WTC11 (cell line): Measurements from ENCODE around the gene CDC5L. TPM values are rescaled to one million over a fixed set of nuclear protein-coding genes. Genes with fewer than 3 reads are reported as not detected.

Source experiments
- ATAC-seq: fragments of 200-7000 bp; cut with Tn5 transposase; 2 replicates; pipeline ENCODE4 v1.10.0; 2021; ENCODE audit warnings: mild to moderate bottlenecking, moderate library complexity
- CTCF ChIA-PET: fragments of 300-600 bp; sonication (Branson Sonifier 250); formaldehyde crosslinking; loops from one replicate; lab custom pipeline; 2021; ENCODE audit warnings: antibody characterized with exemption; lab: Charles Lee
- POLR2A ChIA-PET: fragments of 350-600 bp; sonication (Branson Sonifier 250); formaldehyde crosslinking; loops from one replicate; lab custom pipeline; 2021; ENCODE audit warnings: antibody characterized with exemption; lab: Charles Lee
- DNase-seq: peaks from one replicate; pipeline ENCODE4 v3.0.0; 2021; ENCODE audit warnings: low spot score
- H3K27ac Mint-ChIP-seq: 2 replicates; pipeline ENCODE4 v1.8.0; 2021; ENCODE audit warnings: mixed read lengths
- H3K27me3 Mint-ChIP-seq: 2 replicates; pipeline ENCODE4 v1.8.0; 2021; ENCODE audit warnings: low read depth, mild to moderate bottlenecking, moderate library complexity, mixed read lengths
- H3K36me3 Mint-ChIP-seq: 2 replicates; pipeline ENCODE4 v1.8.0; 2021; ENCODE audit warnings: mixed read lengths
- H3K4me1 Mint-ChIP-seq: 2 replicates; pipeline ENCODE4 v1.8.0; 2022; ENCODE audit warnings: mixed read lengths
- H3K4me3 Mint-ChIP-seq: 2 replicates; pipeline ENCODE4 v1.8.0; 2021; ENCODE audit warnings: mild to moderate bottlenecking, moderate library complexity, mixed read lengths
- H3K9me3 Mint-ChIP-seq: 2 replicates; pipeline ENCODE4 v1.8.0; 2021; ENCODE audit warnings: mixed read lengths
- AFF4 ChIP-seq: sonication (generic); formaldehyde crosslinking; IDR thresholded peaks from 2 replicates; pipeline ENCODE4 v1.8.1; 2023; ENCODE audit warnings: mild to moderate bottlenecking, missing genetic modification reagents, borderline replicate concordance
- ATF6 ChIP-seq: sonication (generic); formaldehyde crosslinking; IDR thresholded peaks from 2 replicates; pipeline ENCODE4 v1.8.1; 2023; ENCODE audit warnings: mild to moderate bottlenecking, missing genetic modification reagents
- CREM ChIP-seq: sonication (generic); formaldehyde crosslinking; IDR thresholded peaks from 2 replicates; pipeline ENCODE4 v1.8.1; 2022; ENCODE audit warnings: mild to moderate bottlenecking, missing genetic modification reagents, moderate library complexity
- HMGA2 ChIP-seq: fragments of 250-450 bp; sonication (Bioruptor Pico); IDR thresholded peaks from 2 replicates; pipeline ENCODE4 v1.4.0; 2021; ENCODE audit warnings: mild to moderate bottlenecking, moderate library complexity
- IRF1 ChIP-seq: sonication (generic); formaldehyde crosslinking; IDR thresholded peaks from 2 replicates; pipeline ENCODE4 v1.8.0; 2023; ENCODE audit warnings: missing genetic modification reagents
- IRF2 ChIP-seq: sonication (generic); formaldehyde crosslinking; IDR thresholded peaks from 2 replicates; pipeline ENCODE4 v1.8.0; 2022; ENCODE audit warnings: low read depth, missing genetic modification reagents, borderline replicate concordance
- MLX ChIP-seq: sonication (generic); formaldehyde crosslinking; IDR thresholded peaks from 2 replicates; pipeline ENCODE4 v1.8.1; 2023; ENCODE audit warnings: mild to moderate bottlenecking, missing genetic modification reagents, moderate library complexity
- PRDM15 ChIP-seq: sonication (generic); formaldehyde crosslinking; IDR thresholded peaks from 2 replicates; pipeline ENCODE4 v1.8.0; 2022; ENCODE audit warnings: missing genetic modification reagents
- SMAD4 ChIP-seq: sonication (generic); formaldehyde crosslinking; IDR thresholded peaks from 2 replicates; pipeline ENCODE4 v1.8.0; 2022; ENCODE audit warnings: mild to moderate bottlenecking, missing genetic modification reagents
- TEAD1 ChIP-seq: sonication (generic); formaldehyde crosslinking; IDR thresholded peaks from 2 replicates; pipeline ENCODE4 v1.8.0; 2022; ENCODE audit warnings: mild to moderate bottlenecking, missing genetic modification reagents
- TP53 ChIP-seq: sonication (generic); formaldehyde crosslinking; IDR thresholded peaks from 2 replicates; pipeline ENCODE4 v1.8.1; 2023; ENCODE audit warnings: mild to moderate bottlenecking, missing genetic modification reagents
- USF1 ChIP-seq: sonication (generic); formaldehyde crosslinking; IDR thresholded peaks from 2 replicates; pipeline ENCODE4 v1.8.0; 2022; ENCODE audit warnings: mild to moderate bottlenecking, missing genetic modification reagents
- ZBTB21 ChIP-seq: sonication (generic); formaldehyde crosslinking; IDR thresholded peaks from 2 replicates; pipeline ENCODE4 v1.8.1; 2023; ENCODE audit warnings: mild to moderate bottlenecking, missing genetic modification reagents, borderline replicate concordance
- ZMAT4 ChIP-seq: fragments of 250-450 bp; sonication (Bioruptor Pico); IDR thresholded peaks from 2 replicates; pipeline ENCODE4 v1.9.0; 2021; ENCODE audit warnings: mild to moderate bottlenecking
- ZNF138 ChIP-seq: sonication (generic); formaldehyde crosslinking; conservative IDR thresholded peaks from 2 replicates; pipeline ENCODE4 v1.8.1; 2022; ENCODE audit warnings: mild to moderate bottlenecking, moderate library complexity, missing genetic modification reagents
- ZNF423 ChIP-seq: fragments of 250-450 bp; sonication (Bioruptor Pico); IDR thresholded peaks from 2 replicates; pipeline ENCODE4 v2.1.2; 2022; ENCODE audit warnings: mild to moderate bottlenecking, moderate library complexity
- ZNF425 ChIP-seq: fragments of 250-450 bp; sonication (Bioruptor Pico); conservative IDR thresholded peaks from 2 replicates; pipeline ENCODE4 v1.9.0; 2021; ENCODE audit warnings: mild to moderate bottlenecking
- ZNF532 ChIP-seq: fragments of 250-450 bp; sonication (Bioruptor Pico); IDR thresholded peaks from 2 replicates; pipeline ENCODE4 v1.9.0; 2021; ENCODE audit warnings: mild to moderate bottlenecking, borderline replicate concordance
- total RNA-seq: library from RNA; stranded (reverse); gene quantifications from 3 replicates; pipeline ENCODE4 v1.2.3, GENCODE V29; 2021

The CDC5L gene
- total RNA-seq, 1 experiment from 2014 or later = 23.5 TPM

- no peak overlapping the region for H3K27ac Mint-ChIP-seq
- ChIA-PET POLR2A (interaction anchor here (0.5 to 1.2 kb wide), 3 partner anchors 72 to 1907 kb away, joined by 3 read pairs; partner anchors contain the start of gene TMEM151B), CTCF (interaction anchor here (0.7 to 3.2 kb wide), 6 partner anchors 29 to 107 kb away, joined by 3 to 18 read pairs (median 8); partner anchors contain the start of genes AARS2 and TMEM151B)
- no peak for DNase-seq
- H3K4me1 Mint-ChIP-seq = peaks cover 12% of the 10 kb centered on the region
- H3K4me3 Mint-ChIP-seq = peak overlapping the region; percentile 41
- peaks cover 28% of the 10 kb centered on the region for H3K27me3 Mint-ChIP-seq
- ATAC-seq = no peak
- H3K36me3 Mint-ChIP-seq = no peaks in the 10 kb centered on the region
- no peaks in the 10 kb centered on the region for H3K9me3 Mint-ChIP-seq
- TF ChIP-seq PRDM15 (CRISPR knock-in tag) = no peak
- no peak for TF ChIP-seq IRF1 (CRISPR knock-in tag)
- TF ChIP-seq SMAD4 (CRISPR knock-in tag) = no peak
- TF ChIP-seq TP53 (CRISPR knock-in tag) = no peak
- TF ChIP-seq ZNF423 (CRISPR knock-in tag) = no peak
- no peak for TF ChIP-seq MLX (CRISPR knock-in tag)
- no peak for TF ChIP-seq TEAD1 (CRISPR knock-in tag)
- no peak for TF ChIP-seq CREM (CRISPR knock-in tag)
- TF ChIP-seq AFF4 = no peak
- no peak for TF ChIP-seq ZNF425 (CRISPR knock-in tag)
- TF ChIP-seq HMGA2 = no peak
- TF ChIP-seq ZNF138 (CRISPR knock-in tag) = no peak
- TF ChIP-seq USF1 (CRISPR knock-in tag) = no peak
- TF ChIP-seq ZBTB21 (CRISPR knock-in tag) = no peak
- TF ChIP-seq IRF2 (CRISPR knock-in tag) = no peak
- no peak for TF ChIP-seq ZMAT4 (CRISPR knock-in tag)
- no peak for TF ChIP-seq ZNF532 (CRISPR knock-in tag)
- TF ChIP-seq ATF6 (CRISPR knock-in tag) = no peak
- TF ChIP-seq, all 79 proteins: peak for 0
Measured at GRCh38 chr6:44342052-44342451, 45.5 kb upstream of the CDC5L start.
